HepG2 (cell line): Measurements from ENCODE around the gene TUBA4A. TPM values are rescaled to one million over a fixed set of nuclear protein-coding genes. Genes with fewer than 3 reads are reported as not detected.
A peak's percentile ranks its signal among the peaks of the same experiment; 100 is the strongest.

Experiments
- HOXD1 ChIP-seq: sonication (generic); formaldehyde crosslinking; IDR thresholded peaks from 2 replicates; pipeline ENCODE4 v1.5.0; 2020; ENCODE audit warnings: missing genetic modification reagents
- MIXL1 ChIP-seq: IDR thresholded peaks from 2 replicates; pipeline ENCODE4 v1.6.1; 2016
- PCBP2 ChIP-seq: fragments of 200-400 bp; formaldehyde crosslinking; optimal IDR thresholded peaks from 2 replicates; pipeline ENCODE3; 2018; ENCODE audit warnings: low read length, low read depth; ENCODE audit not compliant: poor library complexity, severe bottlenecking
- RELA ChIP-seq: sonication (generic); formaldehyde crosslinking; IDR thresholded peaks from 2 replicates; pipeline ENCODE4 v1.4.0; 2020; ENCODE audit warnings: missing genetic modification reagents
- SAP130 ChIP-seq: IDR thresholded peaks from 2 replicates; pipeline ENCODE4 v1.6.1; 2016; ENCODE audit warnings: low read depth
- SP5 ChIP-seq: IDR thresholded peaks from 2 replicates; pipeline ENCODE4 v1.6.1; 2016; ENCODE audit warnings: low read depth, borderline replicate concordance
- ZNF329 ChIP-seq: sonication (generic); formaldehyde crosslinking; IDR thresholded peaks from 2 replicates; pipeline ENCODE4 v1.9.0; 2021; ENCODE audit warnings: low read depth, mild to moderate bottlenecking, missing genetic modification reagents
- ZNF550 ChIP-seq: sonication (generic); formaldehyde crosslinking; IDR thresholded peaks from 2 replicates; pipeline ENCODE4 v1.4.0; 2020; ENCODE audit warnings: mild to moderate bottlenecking, missing genetic modification reagents, borderline replicate concordance
- ZNF746 ChIP-seq: sonication (generic); formaldehyde crosslinking; IDR thresholded peaks from 2 replicates; pipeline ENCODE4 v1.8.0; 2022; ENCODE audit warnings: mild to moderate bottlenecking, missing genetic modification reagents
- polyA plus RNA-seq, 8 experiments: library from polyadenylated mRNA; depleted of rRNA in 3 of 8; stranded (reverse) in 7 of 8; unstranded in 1 of 8; fragments of >200 nt; fragmentation: Illumina TruSeq in 4 of 8; extraction: Trizol in 4 of 8; gene quantifications; 2 replicates each; pipeline versions ENCODE4 v1.2.1 to v1.2.3, GENCODE V29; 2011 to 2016; ENCODE audit warnings: low read depth in 4 of 8, missing spikeins in 1 of 8, mixed read lengths in 1 of 8; ENCODE audit not compliant: insufficient read depth in 1 of 8
- total RNA-seq, 5 experiments: library from RNA; depleted of rRNA; stranded (reverse); fragments of >200 nt; fragmentation: Illumina TruSeq; extraction: Trizol; gene quantifications; 2 replicates each; pipeline ENCODE4 v1.2.3, GENCODE V29; 2016; ENCODE audit warnings: low read depth in 1 of 5
- TF ChIP-seq, protein P1 (sequence below): sonication (generic); formaldehyde crosslinking; IDR thresholded peaks from 2 replicates; pipeline ENCODE4 v1.9.0; 2021; ENCODE audit warnings: mild to moderate bottlenecking, missing genetic modification reagents
- TF ChIP-seq, protein P2 (sequence below): sonication (generic); formaldehyde crosslinking; IDR thresholded peaks from 2 replicates; pipeline ENCODE4 v1.5.0; 2020; ENCODE audit warnings: mild to moderate bottlenecking, missing genetic modification reagents, moderate library complexity
- TF ChIP-seq, protein P3 (sequence below): sonication (generic); formaldehyde crosslinking; IDR thresholded peaks from 2 replicates; pipeline ENCODE4 v1.8.1; 2023; ENCODE audit warnings: mild to moderate bottlenecking, inconsistent platforms, moderate library complexity, missing genetic modification reagents, borderline replicate concordance
- TF ChIP-seq, protein P4 (sequence below): sonication (generic); formaldehyde crosslinking; IDR thresholded peaks from 2 replicates; pipeline ENCODE4 v1.4.0; 2020; ENCODE audit warnings: missing genetic modification reagents
- TF ChIP-seq, protein P5 (sequence below): sonication (generic); formaldehyde crosslinking; IDR thresholded peaks from 2 replicates; pipeline ENCODE4 v1.8.0; 2022; ENCODE audit warnings: mild to moderate bottlenecking, missing genetic modification reagents; ENCODE audit not compliant: insufficient replicate concordance
- TF ChIP-seq, protein P6 (sequence below): sonication (generic); formaldehyde crosslinking; IDR thresholded peaks from 2 replicates; pipeline ENCODE4 v1.5.0; 2020; ENCODE audit warnings: missing genetic modification reagents

The TUBA4A gene
- total and polyA plus RNA-seq, 2 of the 13 experiments (the other 11 are each of a cell fraction or from before 2014, with no cell fraction given) = 1.3 to 12.7 TPM

DNA sequence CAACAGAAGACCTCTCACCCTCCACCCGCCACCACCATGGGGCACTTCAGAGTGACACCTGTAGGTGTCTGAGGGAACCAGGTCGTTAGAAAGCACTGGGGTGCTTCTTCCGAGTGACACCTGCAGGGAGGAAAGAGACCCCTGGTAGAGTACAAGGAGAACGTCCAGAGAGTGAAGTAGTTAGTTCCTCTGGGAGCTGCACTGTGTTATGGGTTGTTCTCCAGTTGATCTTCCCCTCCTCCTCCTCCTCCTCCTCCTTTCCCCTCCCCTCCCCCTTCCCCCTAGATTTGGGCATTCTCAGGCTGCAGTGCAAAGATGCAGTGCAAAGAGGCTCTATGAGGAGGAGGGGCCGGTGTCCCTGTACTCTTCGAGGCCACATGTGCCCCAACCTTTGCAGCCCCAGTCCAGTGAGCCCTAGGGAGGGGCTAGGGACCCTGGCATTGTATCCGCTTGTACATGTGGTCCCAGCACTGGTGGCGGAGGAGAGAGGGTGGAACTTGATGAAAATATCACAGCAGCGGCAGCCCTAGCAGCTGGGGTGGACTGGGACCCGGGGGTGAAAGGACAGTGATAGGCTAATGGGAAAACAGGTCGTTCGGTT, 26.3 kb upstream of the TUBA4A start (continued):
- TF ChIP-seq PCBP2 (peak; percentile 91), ZNF746 (CRISPR knock-in tag) (0 out of 2 replicates have a peak, but pooled peaks have one; percentile 16), ZNF550 (no peak), RELA (no peak), HOXD1 (no peak), SAP130 (no peak), SP5 (CRISPR knock-in tag) (no peak), ZNF329 (no peak), MIXL1 (CRISPR knock-in tag) (no peak)
- TF ChIP-seq, protein P1, sequence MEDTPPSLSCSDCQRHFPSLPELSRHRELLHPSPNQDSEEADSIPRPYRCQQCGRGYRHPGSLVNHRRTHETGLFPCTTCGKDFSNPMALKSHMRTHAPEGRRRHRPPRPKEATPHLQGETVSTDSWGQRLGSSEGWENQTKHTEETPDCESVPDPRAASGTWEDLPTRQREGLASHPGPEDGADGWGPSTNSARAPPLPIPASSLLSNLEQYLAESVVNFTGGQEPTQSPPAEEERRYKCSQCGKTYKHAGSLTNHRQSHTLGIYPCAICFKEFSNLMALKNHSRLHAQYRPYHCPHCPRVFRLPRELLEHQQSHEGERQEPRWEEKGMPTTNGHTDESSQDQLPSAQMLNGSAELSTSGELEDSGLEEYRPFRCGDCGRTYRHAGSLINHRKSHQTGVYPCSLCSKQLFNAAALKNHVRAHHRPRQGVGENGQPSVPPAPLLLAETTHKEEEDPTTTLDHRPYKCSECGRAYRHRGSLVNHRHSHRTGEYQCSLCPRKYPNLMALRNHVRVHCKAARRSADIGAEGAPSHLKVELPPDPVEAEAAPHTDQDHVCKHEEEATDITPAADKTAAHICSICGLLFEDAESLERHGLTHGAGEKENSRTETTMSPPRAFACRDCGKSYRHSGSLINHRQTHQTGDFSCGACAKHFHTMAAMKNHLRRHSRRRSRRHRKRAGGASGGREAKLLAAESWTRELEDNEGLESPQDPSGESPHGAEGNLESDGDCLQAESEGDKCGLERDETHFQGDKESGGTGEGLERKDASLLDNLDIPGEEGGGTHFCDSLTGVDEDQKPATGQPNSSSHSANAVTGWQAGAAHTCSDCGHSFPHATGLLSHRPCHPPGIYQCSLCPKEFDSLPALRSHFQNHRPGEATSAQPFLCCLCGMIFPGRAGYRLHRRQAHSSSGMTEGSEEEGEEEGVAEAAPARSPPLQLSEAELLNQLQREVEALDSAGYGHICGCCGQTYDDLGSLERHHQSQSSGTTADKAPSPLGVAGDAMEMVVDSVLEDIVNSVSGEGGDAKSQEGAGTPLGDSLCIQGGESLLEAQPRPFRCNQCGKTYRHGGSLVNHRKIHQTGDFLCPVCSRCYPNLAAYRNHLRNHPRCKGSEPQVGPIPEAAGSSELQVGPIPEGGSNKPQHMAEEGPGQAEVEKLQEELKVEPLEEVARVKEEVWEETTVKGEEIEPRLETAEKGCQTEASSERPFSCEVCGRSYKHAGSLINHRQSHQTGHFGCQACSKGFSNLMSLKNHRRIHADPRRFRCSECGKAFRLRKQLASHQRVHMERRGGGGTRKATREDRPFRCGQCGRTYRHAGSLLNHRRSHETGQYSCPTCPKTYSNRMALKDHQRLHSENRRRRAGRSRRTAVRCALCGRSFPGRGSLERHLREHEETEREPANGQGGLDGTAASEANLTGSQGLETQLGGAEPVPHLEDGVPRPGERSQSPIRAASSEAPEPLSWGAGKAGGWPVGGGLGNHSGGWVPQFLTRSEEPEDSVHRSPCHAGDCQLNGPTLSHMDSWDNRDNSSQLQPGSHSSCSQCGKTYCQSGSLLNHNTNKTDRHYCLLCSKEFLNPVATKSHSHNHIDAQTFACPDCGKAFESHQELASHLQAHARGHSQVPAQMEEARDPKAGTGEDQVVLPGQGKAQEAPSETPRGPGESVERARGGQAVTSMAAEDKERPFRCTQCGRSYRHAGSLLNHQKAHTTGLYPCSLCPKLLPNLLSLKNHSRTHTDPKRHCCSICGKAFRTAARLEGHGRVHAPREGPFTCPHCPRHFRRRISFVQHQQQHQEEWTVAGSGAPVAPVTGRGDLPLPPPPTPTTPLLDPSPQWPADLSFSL = no peak
- TF ChIP-seq, protein P2, sequence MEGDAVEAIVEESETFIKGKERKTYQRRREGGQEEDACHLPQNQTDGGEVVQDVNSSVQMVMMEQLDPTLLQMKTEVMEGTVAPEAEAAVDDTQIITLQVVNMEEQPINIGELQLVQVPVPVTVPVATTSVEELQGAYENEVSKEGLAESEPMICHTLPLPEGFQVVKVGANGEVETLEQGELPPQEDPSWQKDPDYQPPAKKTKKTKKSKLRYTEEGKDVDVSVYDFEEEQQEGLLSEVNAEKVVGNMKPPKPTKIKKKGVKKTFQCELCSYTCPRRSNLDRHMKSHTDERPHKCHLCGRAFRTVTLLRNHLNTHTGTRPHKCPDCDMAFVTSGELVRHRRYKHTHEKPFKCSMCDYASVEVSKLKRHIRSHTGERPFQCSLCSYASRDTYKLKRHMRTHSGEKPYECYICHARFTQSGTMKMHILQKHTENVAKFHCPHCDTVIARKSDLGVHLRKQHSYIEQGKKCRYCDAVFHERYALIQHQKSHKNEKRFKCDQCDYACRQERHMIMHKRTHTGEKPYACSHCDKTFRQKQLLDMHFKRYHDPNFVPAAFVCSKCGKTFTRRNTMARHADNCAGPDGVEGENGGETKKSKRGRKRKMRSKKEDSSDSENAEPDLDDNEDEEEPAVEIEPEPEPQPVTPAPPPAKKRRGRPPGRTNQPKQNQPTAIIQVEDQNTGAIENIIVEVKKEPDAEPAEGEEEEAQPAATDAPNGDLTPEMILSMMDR (CRISPR knock-in tag) = peak; percentile 10; the same call in 1 of the 2 replicates
- TF ChIP-seq, protein P3, sequence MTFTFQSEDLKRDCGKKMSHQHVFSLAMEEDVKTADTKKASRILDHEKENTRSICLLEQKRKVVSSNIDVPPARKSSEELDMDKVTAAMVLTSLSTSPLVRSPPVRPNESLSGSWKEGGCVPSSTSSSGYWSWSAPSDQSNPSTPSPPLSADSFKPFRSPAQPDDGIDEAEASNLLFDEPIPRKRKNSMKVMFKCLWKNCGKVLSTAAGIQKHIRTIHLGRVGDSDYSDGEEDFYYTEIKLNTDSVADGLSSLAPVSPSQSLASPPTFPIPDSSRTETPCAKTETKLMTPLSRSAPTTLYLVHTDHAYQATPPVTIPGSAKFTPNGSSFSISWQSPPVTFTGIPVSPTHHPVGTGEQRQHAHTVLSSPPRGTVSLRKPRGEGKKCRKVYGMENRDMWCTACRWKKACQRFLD (CRISPR knock-in tag) = no peak
- TF ChIP-seq, protein P4, sequence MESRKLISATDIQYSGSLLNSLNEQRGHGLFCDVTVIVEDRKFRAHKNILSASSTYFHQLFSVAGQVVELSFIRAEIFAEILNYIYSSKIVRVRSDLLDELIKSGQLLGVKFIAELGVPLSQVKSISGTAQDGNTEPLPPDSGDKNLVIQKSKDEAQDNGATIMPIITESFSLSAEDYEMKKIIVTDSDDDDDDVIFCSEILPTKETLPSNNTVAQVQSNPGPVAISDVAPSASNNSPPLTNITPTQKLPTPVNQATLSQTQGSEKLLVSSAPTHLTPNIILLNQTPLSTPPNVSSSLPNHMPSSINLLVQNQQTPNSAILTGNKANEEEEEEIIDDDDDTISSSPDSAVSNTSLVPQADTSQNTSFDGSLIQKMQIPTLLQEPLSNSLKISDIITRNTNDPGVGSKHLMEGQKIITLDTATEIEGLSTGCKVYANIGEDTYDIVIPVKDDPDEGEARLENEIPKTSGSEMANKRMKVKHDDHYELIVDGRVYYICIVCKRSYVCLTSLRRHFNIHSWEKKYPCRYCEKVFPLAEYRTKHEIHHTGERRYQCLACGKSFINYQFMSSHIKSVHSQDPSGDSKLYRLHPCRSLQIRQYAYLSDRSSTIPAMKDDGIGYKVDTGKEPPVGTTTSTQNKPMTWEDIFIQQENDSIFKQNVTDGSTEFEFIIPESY (CRISPR knock-in tag) = peak; percentile 100; the same call in 1 of the 2 replicates
- TF ChIP-seq, protein P5, sequence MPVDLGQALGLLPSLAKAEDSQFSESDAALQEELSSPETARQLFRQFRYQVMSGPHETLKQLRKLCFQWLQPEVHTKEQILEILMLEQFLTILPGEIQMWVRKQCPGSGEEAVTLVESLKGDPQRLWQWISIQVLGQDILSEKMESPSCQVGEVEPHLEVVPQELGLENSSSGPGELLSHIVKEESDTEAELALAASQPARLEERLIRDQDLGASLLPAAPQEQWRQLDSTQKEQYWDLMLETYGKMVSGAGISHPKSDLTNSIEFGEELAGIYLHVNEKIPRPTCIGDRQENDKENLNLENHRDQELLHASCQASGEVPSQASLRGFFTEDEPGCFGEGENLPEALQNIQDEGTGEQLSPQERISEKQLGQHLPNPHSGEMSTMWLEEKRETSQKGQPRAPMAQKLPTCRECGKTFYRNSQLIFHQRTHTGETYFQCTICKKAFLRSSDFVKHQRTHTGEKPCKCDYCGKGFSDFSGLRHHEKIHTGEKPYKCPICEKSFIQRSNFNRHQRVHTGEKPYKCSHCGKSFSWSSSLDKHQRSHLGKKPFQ (CRISPR knock-in tag) = peak; percentile 9
- TF ChIP-seq, protein P6, sequence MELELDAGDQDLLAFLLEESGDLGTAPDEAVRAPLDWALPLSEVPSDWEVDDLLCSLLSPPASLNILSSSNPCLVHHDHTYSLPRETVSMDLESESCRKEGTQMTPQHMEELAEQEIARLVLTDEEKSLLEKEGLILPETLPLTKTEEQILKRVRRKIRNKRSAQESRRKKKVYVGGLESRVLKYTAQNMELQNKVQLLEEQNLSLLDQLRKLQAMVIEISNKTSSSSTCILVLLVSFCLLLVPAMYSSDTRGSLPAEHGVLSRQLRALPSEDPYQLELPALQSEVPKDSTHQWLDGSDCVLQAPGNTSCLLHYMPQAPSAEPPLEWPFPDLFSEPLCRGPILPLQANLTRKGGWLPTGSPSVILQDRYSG (CRISPR knock-in tag) = no peak
